ENCODE data around the gene IFNLR1.

The IFNLR1 gene

GRCh38 chr1:24150234-24151174 lies 36.6 kb downstream of the IFNLR1 start:
- H3K9me3 ChIP-seq (ENCODE audit: control insufficient read depth, low read length): no peaks in the 10 kb centered on the region
- H3K4me3 ChIP-seq (ENCODE audit: insufficient read depth, low read depth, low read length): peak overlapping the region; percentile 25
- H3K36me3 ChIP-seq (ENCODE audit: control insufficient read depth, insufficient read depth, low read length): no peaks in the 10 kb centered on the region
- peak overlapping the region; percentile 64 for H3K27ac ChIP-seq (ENCODE audit: insufficient read depth, low read depth, low read length, poor library complexity, severe bottlenecking)
- H3K27me3 ChIP-seq (ENCODE audit: control insufficient read depth, insufficient read depth, low read length, poor library complexity, severe bottlenecking): peaks cover 5% of the 10 kb centered on the region
- 20 to 22% methylated on average over 36 of the region's 36 CpGs for WGBS, 2 experiments
- peaks cover 5% of the 10 kb centered on the region for H3K4me1 ChIP-seq (ENCODE audit: control insufficient read depth, insufficient read depth, low read length)

DNA sequence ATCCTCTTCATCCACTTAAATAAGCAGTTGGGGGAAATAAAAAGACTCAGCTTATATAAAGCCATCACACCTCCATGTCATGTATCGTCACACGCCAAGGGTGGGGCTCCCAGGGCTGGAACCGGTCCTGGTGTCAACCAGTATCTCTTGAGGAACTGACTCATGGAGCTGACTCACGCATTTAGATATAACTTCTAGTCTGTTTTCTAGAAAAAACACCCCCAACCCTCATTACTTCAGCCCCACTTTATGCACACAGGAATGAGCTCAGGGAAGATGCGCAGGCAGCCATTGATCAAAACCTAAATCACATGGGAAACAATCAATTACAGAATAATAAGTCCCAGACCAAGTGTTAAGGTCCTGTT lies 37.2 kb downstream of the IFNLR1 start:
- peaks cover 5% of the 10 kb centered on the region for H3K4me1 ChIP-seq (ENCODE audit: control insufficient read depth, insufficient read depth, low read length)
- H3K27me3 ChIP-seq (ENCODE audit: control insufficient read depth, insufficient read depth, low read length, poor library complexity, severe bottlenecking): peaks cover 5% of the 10 kb centered on the region
- WGBS, 2 experiments: 90 to 95% methylated on average over 5 of the region's 5 CpGs
- no peak overlapping the region for H3K27ac ChIP-seq (ENCODE audit: insufficient read depth, low read depth, low read length, poor library complexity, severe bottlenecking)
- H3K4me3 ChIP-seq (ENCODE audit: insufficient read depth, low read depth, low read length): no peak overlapping the region
- H3K36me3 ChIP-seq (ENCODE audit: control insufficient read depth, insufficient read depth, low read length): no peaks in the 10 kb centered on the region
- no peaks in the 10 kb centered on the region for H3K9me3 ChIP-seq (ENCODE audit: control insufficient read depth, low read length)

- no peaks in the 10 kb centered on the region for H3K9me3 ChIP-seq (ENCODE audit: control insufficient read depth, low read length)
- H3K27me3 ChIP-seq (ENCODE audit: control insufficient read depth, insufficient read depth, low read length, poor library complexity, severe bottlenecking): peaks cover 5% of the 10 kb centered on the region
- WGBS, 2 experiments: 77% methylated on average over 6 of the region's 6 CpGs
- no peak overlapping the region for H3K27ac ChIP-seq (ENCODE audit: insufficient read depth, low read depth, low read length, poor library complexity, severe bottlenecking)
- H3K4me1 ChIP-seq (ENCODE audit: control insufficient read depth, insufficient read depth, low read length): peaks cover 5% of the 10 kb centered on the region
- no peak overlapping the region for H3K4me3 ChIP-seq (ENCODE audit: insufficient read depth, low read depth, low read length)
- no peaks in the 10 kb centered on the region for H3K36me3 ChIP-seq (ENCODE audit: control insufficient read depth, insufficient read depth, low read length)
Observed at GRCh38 chr1:24147816-24148215, 39.3 kb downstream of the IFNLR1 start.

- no peaks in the 10 kb centered on the region for H3K9me3 ChIP-seq (ENCODE audit: control insufficient read depth, low read length)
- 93 to 94% methylated on average over 9 of the region's 9 CpGs for WGBS, 2 experiments
- H3K4me3 ChIP-seq (ENCODE audit: insufficient read depth, low read depth, low read length): no peak overlapping the region
- H3K27ac ChIP-seq (ENCODE audit: insufficient read depth, low read depth, low read length, poor library complexity, severe bottlenecking): no peak overlapping the region
- peaks cover 5% of the 10 kb centered on the region for H3K4me1 ChIP-seq (ENCODE audit: control insufficient read depth, insufficient read depth, low read length)
- H3K27me3 ChIP-seq (ENCODE audit: control insufficient read depth, insufficient read depth, low read length, poor library complexity, severe bottlenecking): peaks cover 5% of the 10 kb centered on the region
- H3K36me3 ChIP-seq (ENCODE audit: control insufficient read depth, insufficient read depth, low read length): no peaks in the 10 kb centered on the region
Observed at GRCh38 chr1:24147194-24147593, 39.9 kb downstream of the IFNLR1 start.

GRCh38 chr1:24142546-24143534 lies 44.2 kb downstream of the IFNLR1 start, which contains the start of gene IL22RA1:
TSS of gene IL22RA1 (minus strand) at chr1:24143140. CDS start at chr1:24143082, 58 bp downstream.
- no peak within 1 kb of the TSS for H3K4me3 ChIP-seq (ENCODE audit: insufficient read depth, low read depth, low read length)

DNA sequence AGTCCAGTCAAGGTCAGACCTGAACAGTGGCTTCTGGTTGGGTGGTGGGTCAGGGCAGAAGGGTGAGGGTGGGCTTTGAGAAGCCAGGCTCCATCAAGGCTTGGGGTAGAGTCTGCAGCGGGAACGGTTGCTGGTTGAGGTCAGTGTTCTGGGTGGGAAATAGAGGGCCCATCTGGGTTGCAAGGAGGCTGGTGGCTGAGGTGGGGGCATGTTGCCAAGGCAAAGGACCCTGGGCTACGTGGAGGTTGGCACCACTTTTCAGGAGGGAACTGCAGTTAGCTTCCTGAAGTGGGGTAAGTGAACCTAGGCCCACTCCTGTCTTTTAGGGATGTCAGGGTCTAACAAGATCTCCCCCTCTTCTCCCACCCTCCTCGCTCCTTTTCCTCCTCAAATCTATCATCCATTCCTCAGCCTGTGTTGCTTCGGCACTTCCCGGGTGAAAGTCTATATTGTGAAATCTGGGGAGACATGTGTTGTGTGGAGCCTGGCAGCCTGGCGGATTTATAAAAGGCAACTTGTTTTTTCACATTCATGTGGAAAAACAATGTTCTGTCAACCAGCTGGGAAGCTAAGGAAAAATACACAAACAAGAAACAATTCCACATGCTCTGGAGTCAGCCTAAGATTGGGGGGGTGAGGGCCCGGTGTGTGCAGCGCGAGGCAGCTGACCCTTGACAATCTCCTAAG lies 45.6 kb downstream of the IFNLR1 start:
- Histone ChIP-seq H3K36me3 (ENCODE audit: control insufficient read depth, insufficient read depth, low read length) (no peaks in the 10 kb centered on the region), H3K9me3 (ENCODE audit: control insufficient read depth, low read length) (no peaks in the 10 kb centered on the region), H3K4me1 (ENCODE audit: control insufficient read depth, insufficient read depth, low read length) (no peaks in the 10 kb centered on the region), H3K4me3 (ENCODE audit: insufficient read depth, low read depth, low read length) (no peak overlapping the region), H3K27me3 (ENCODE audit: control insufficient read depth, insufficient read depth, low read length, poor library complexity, severe bottlenecking) (no peaks in the 10 kb centered on the region), H3K27ac (ENCODE audit: insufficient read depth, low read depth, low read length, poor library complexity, severe bottlenecking) (no peak overlapping the region)
- WGBS, 2 experiments: 91 to 96% methylated on average over 7 to 10 of the region's 10 CpGs

More at GRCh38 chr1:24142546-24143534, 44.2 kb downstream of the IFNLR1 start, which contains the start of gene IL22RA1:
- H3K27ac ChIP-seq (ENCODE audit: insufficient read depth, low read depth, low read length, poor library complexity, severe bottlenecking): no peak within 1 kb of the TSS
- H3K27me3 ChIP-seq (ENCODE audit: control insufficient read depth, insufficient read depth, low read length, poor library complexity, severe bottlenecking): no peaks in the 10 kb centered on the region
- no peaks in the 10 kb centered on the region for H3K36me3 ChIP-seq (ENCODE audit: control insufficient read depth, insufficient read depth, low read length)
- no peaks in the 10 kb centered on the region for H3K4me1 ChIP-seq (ENCODE audit: control insufficient read depth, insufficient read depth, low read length)
- no peaks in the 10 kb centered on the region for H3K9me3 ChIP-seq (ENCODE audit: control insufficient read depth, low read length)
- 89 to 90% methylated on average over 22 of the region's 22 CpGs for WGBS, 2 experiments

DNA sequence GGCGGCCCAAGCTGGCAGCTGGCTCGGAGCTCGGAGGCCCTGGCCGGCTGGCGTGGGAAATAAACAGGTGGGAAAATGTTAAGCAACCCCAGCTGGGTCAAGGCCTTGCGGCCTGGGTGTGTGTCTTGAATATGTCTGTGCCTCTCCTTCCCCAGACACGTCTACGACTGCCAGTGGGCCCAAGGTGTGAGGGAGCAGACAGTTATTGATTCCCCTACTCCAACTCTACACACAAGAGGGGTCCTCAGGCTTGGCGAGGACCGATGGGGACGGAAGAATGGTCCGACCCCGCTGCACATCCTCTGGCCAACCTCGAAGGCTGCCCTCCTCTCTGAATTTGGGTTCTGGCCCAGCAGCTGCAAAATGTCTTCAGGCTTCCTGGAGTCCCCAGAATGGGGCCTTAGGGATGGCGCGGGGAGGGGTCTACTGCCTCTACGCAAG lies 46.3 kb downstream of the IFNLR1 start:
- H3K27ac ChIP-seq (ENCODE audit: insufficient read depth, low read depth, low read length, poor library complexity, severe bottlenecking): no peak overlapping the region
- H3K9me3 ChIP-seq (ENCODE audit: control insufficient read depth, low read length): no peaks in the 10 kb centered on the region
- 90% methylated on average over 17 of the region's 17 CpGs for WGBS, 2 experiments
- H3K4me3 ChIP-seq (ENCODE audit: insufficient read depth, low read depth, low read length): no peak overlapping the region
- H3K27me3 ChIP-seq (ENCODE audit: control insufficient read depth, insufficient read depth, low read length, poor library complexity, severe bottlenecking): no peaks in the 10 kb centered on the region
- H3K36me3 ChIP-seq (ENCODE audit: control insufficient read depth, insufficient read depth, low read length): no peaks in the 10 kb centered on the region
- H3K4me1 ChIP-seq (ENCODE audit: control insufficient read depth, insufficient read depth, low read length): no peaks in the 10 kb centered on the region

DNA sequence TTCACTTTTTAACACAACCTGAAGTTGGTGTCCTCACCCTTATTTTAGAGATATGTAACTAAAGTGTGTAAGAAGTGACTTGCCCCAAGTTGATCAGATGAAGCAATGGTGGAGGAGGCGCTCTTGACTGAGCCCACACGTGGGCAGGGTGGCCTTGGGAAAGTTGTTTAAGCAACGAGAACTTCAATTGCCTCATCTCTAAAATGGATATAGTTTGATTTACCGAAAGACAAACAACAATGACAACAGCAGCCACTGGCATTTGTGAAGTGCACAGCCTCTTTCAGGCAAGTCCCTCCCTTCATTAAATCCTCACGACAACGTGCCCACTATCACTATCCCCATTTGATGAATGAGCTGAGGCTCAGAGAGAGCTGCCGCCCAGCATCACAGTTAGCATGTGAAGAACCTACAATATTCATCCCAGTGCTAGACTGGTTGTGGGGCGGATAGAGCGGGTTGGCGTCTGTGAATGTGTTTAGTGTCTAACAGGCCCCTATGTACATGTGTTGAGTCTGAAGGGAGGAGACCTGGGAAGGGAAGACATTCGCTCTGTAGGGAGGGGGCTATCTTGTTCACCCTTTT lies 47.2 kb downstream of the IFNLR1 start:
- Histone ChIP-seq H3K36me3 (ENCODE audit: control insufficient read depth, insufficient read depth, low read length) (no peaks in the 10 kb centered on the region), H3K9me3 (ENCODE audit: control insufficient read depth, low read length) (no peaks in the 10 kb centered on the region), H3K4me3 (ENCODE audit: insufficient read depth, low read depth, low read length) (no peak overlapping the region), H3K27me3 (ENCODE audit: control insufficient read depth, insufficient read depth, low read length, poor library complexity, severe bottlenecking) (no peaks in the 10 kb centered on the region), H3K4me1 (ENCODE audit: control insufficient read depth, insufficient read depth, low read length) (no peaks in the 10 kb centered on the region), H3K27ac (ENCODE audit: insufficient read depth, low read depth, low read length, poor library complexity, severe bottlenecking) (no peak overlapping the region)
- WGBS, 2 experiments: 93 to 95% methylated on average over 11 of the region's 11 CpGs

- H3K27ac ChIP-seq (ENCODE audit: insufficient read depth, low read depth, low read length, poor library complexity, severe bottlenecking): no peak overlapping the region
- no peaks in the 10 kb centered on the region for H3K4me1 ChIP-seq (ENCODE audit: control insufficient read depth, insufficient read depth, low read length)
- WGBS, 2 experiments: 84 to 92% methylated on average over 2 of the region's 2 CpGs
- H3K36me3 ChIP-seq (ENCODE audit: control insufficient read depth, insufficient read depth, low read length): no peaks in the 10 kb centered on the region
- no peaks in the 10 kb centered on the region for H3K27me3 ChIP-seq (ENCODE audit: control insufficient read depth, insufficient read depth, low read length, poor library complexity, severe bottlenecking)
- H3K9me3 ChIP-seq (ENCODE audit: control insufficient read depth, low read length): no peaks in the 10 kb centered on the region
- no peak overlapping the region for H3K4me3 ChIP-seq (ENCODE audit: insufficient read depth, low read depth, low read length)
Observed at GRCh38 chr1:24139222-24139489, 47.9 kb downstream of the IFNLR1 start.
